Right atrium auricular region (tissue), 2 donors: ENCODE measurements around the gene ZNF354B. TPM values are rescaled to one million over a fixed set of nuclear protein-coding genes. Genes with fewer than 3 reads are reported as not detected.
A peak's percentile ranks its signal among the peaks of the same experiment; 100 is the strongest.

Experiments used
- DNase-seq: peaks from one replicate; pipeline ENCODE4 v3.0.0-alpha.2; 2019; ENCODE audit warnings: low spot score
- H3K27ac ChIP-seq, 2 donors: fragments of 200-600 bp; sonication (generic); 1 replicate in 1 of 2; 2 replicates in 1 of 2; pipeline ENCODE4 v1.5.1; 2016 to 2019
- H3K27me3 ChIP-seq, 2 donors: fragments of 200-600 bp; sonication (generic); one replicate each; pipeline versions ENCODE4 v1.5.1 to v1.6.0; 2017 to 2019
- H3K36me3 ChIP-seq: fragments of 200-600 bp; sonication (generic); one replicate; pipeline ENCODE4 v1.5.1; 2016
- H3K4me1 ChIP-seq, 2 donors: fragments of 200-600 bp; sonication (generic); one replicate each; pipeline versions ENCODE4 v1.5.1 to v1.6.0; 2017 to 2019
- H3K4me3 ChIP-seq, 2 donors: fragments of 200-600 bp; sonication (generic); 1 replicate in 1 of 2; 2 replicates in 1 of 2; pipeline ENCODE4 v1.5.1; 2017 to 2019; ENCODE audit warnings: mild to moderate bottlenecking in 1 of 2, moderate library complexity in 1 of 2
- H3K9me3 ChIP-seq, 2 donors: fragments of 200-600 bp; sonication (generic); one replicate each; pipeline ENCODE4 v1.5.1; 2019
- CTCF ChIP-seq, 2 donors: fragments of 200-600 bp; sonication (generic); IDR thresholded peaks; one replicate each; pipeline ENCODE4 v1.5.1; 2019; ENCODE audit warnings: antibody characterized with exemption in 2 of 2
- total RNA-seq, 2 donors: library from RNA; depleted of rRNA; stranded (reverse); fragments of >200 nt; gene quantifications; one replicate each; pipeline ENCODE4 v1.1.0, GENCODE V29; 2016

The ZNF354B gene
- total RNA-seq, 2 donors from 2014 or later, result 4.6 to 8.2 TPM

GRCh38 chr5:178895615-178896571, 36.1 kb downstream of the ZNF354B start, which contains the start of gene ZFP2:
TSS of gene ZFP2 (plus strand) at chr5:178895913. CDS start at chr5:178931314, 35,401 bp downstream.
- H3K27ac ChIP-seq, result peak within 1 kb of the TSS; percentile 70 to 78
- TF ChIP-seq CTCF (IDR thresholded peaks at IDR 0.05), result no peak
- H3K9me3 ChIP-seq, result no peaks in the 10 kb centered on the region
- peaks cover 0 to 11% of the 10 kb centered on the region in 2 donors for H3K4me1 ChIP-seq
- peak within 1 kb of the TSS; percentile 68 to 83 for H3K4me3 ChIP-seq
- no peaks in the 10 kb centered on the region for H3K27me3 ChIP-seq
- no peaks in the 10 kb centered on the region for H3K36me3 ChIP-seq
- DNase-seq, result no peak

GRCh38 chr5:178899289-178899688, 39.5 kb downstream of the ZNF354B start:
- no peak for TF ChIP-seq CTCF (IDR thresholded peaks at IDR 0.05)
- no peak for DNase-seq

GRCh38 chr5:178902849-178903248, 43.1 kb downstream of the ZNF354B start:
- no peaks in the 10 kb centered on the region for H3K36me3 ChIP-seq
- H3K9me3 ChIP-seq, result peaks cover 0 to 25% of the 10 kb centered on the region in 2 donors
- H3K4me3 ChIP-seq, result no peak overlapping the region
- H3K27me3 ChIP-seq, result no peaks in the 10 kb centered on the region
- H3K4me1 ChIP-seq, result no peaks in the 10 kb centered on the region
- no peak overlapping the region for H3K27ac ChIP-seq
- no peak for DNase-seq
- no peak for TF ChIP-seq CTCF (IDR thresholded peaks at IDR 0.05)

More at GRCh38 chr5:178899289-178899688, 39.5 kb downstream of the ZNF354B start:
- no peaks in the 10 kb centered on the region for H3K36me3 ChIP-seq
- peaks cover 0 to 11% of the 10 kb centered on the region in 2 donors for H3K4me1 ChIP-seq
- peaks cover 0 to 15% of the 10 kb centered on the region in 2 donors for H3K9me3 ChIP-seq
- H3K27ac ChIP-seq, result no peak overlapping the region
- no peaks in the 10 kb centered on the region for H3K27me3 ChIP-seq
- H3K4me3 ChIP-seq, result no peak overlapping the region

- Histone ChIP-seq H3K27ac (no peak overlapping the region), H3K36me3 (peaks cover 23% of the 10 kb centered on the region), H3K4me3 (no peak overlapping the region), H3K9me3 (peaks cover 72 to 100% of the 10 kb centered on the region in 2 donors), H3K27me3 (no peaks in the 10 kb centered on the region), H3K4me1 (no peaks in the 10 kb centered on the region)
- TF ChIP-seq CTCF (IDR thresholded peaks at IDR 0.05), result no peak
- no peak for DNase-seq
Observed at GRCh38 chr5:178931846-178932760, 72.3 kb downstream of the ZNF354B start.

Other genes with a start within 250 kb of the ZNF354B start
- gene CLK4, start 232.9 kb upstream of the ZNF354B start, total RNA-seq, result 10 to 100 TPM in 1 of 2 donors, 1 to 10 TPM in 1; 9.6 to 17.3 TPM
- gene ZNF354A, start 129.3 kb upstream of the ZNF354B start, total RNA-seq, result 1 to 10 TPM; 6.4 to 8.1 TPM
- 1 to 10 TPM in 1 of 2 donors, under 1 TPM in 1; 0.43 to 2.0 TPM for gene ZFP2, start 36.0 kb downstream of the ZNF354B start, total RNA-seq
- 1 to 10 TPM; 2.5 to 2.6 TPM for gene ZNF454, start 81.2 kb downstream of the ZNF354B start, total RNA-seq
- not detected for gene GRM6, start 135.4 kb downstream of the ZNF354B start, total RNA-seq
- 1 to 10 TPM; 2.6 to 6.9 TPM for gene ZNF879, start 163.9 kb downstream of the ZNF354B start, total RNA-seq
- gene ZNF354C, start 200.4 kb downstream of the ZNF354B start, total RNA-seq, result 1 to 10 TPM; 2.4 to 2.7 TPM